ENCODE results near the gene RNF157.
"Not testable (repeated sequence)": the region's sequence is repeated elsewhere in the genome, so short reads cannot be mapped to it uniquely, and the experiment has no call there.

Gene RNF157

DNA sequence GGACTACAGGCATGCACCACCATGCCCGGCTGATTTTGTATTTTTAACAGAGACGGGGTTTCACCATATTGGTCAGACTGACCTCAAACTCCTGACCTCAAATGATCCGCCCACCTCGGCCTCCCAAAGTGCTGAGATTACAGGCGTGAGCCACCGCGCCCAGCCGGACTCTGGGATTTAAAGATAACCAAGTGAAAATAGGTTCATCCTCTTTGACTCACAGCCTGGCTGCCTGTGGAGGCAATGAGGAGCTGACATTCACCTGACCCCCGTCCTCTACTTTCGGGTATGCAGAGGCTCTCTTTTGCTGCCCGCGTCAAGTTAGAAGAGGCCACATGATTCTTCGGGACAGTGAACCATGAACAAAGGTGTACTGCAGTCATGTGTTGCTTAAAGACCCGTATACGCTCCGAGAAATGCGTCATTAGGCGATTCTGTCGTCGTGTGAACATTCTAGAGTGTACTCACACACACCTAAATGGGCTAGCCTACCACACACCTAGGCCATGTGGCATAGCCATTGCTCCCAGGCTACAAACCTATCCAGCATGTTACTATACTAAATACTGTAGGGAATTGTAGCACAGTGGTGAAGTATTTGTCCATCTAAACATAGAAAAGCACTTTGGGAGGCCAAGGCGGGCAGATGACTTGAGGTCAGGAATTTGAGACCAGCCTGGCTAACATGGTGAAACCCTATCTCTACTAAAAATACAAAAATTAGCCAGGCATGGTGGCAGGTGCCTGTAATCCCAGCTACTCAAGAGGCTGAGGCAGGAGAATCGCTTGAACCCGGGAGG is 12.9 kb upstream of the RNF157 start:
- not testable (repeated sequence) for DNase-seq (ENCODE audit: low spot score)

DNA sequence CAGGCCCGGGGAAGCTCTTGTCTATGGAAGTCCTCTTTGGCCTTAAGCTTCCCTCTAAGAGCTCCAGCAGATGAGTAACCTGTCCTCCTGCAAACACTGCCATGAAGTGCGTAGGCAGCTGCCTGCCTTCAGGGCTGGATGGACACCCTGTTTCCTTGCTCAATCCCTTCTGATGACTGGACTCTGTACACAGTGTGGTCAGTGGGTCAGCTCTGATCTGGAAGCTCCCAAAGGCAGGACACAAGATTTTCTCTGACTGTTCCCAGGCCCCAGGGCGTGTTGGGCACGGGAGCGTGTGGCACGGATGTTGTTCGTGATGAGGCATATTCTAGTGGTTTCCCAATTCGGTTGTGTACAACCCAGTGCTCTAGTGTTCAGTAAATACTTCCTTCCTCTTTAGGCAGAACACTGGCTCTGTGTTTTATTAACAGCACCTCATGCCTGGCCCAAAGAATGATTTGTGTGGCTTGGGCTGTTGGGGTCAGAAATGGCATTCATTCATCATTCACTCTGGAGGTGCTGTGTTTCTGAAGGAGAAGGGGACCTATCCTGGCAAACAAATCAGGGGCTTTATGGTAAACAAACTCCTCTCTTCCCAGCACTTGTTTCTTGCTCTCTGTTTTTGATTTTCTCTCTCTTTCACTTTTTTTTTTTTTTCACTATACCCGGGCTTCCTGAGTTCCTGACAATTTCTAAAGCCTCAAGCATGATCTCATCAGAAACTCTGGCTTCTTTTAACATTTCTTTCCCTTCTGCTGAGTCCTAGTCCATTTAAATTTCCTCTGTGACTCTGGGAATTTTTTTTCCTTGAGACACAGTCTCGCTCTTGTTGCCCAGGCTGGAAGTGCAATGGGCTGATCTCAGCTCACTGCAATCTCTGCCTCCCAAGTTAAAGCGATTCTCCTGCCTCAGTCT is 12.0 kb upstream of the RNF157 start:
- no peak for DNase-seq (ENCODE audit: low spot score)

DNA sequence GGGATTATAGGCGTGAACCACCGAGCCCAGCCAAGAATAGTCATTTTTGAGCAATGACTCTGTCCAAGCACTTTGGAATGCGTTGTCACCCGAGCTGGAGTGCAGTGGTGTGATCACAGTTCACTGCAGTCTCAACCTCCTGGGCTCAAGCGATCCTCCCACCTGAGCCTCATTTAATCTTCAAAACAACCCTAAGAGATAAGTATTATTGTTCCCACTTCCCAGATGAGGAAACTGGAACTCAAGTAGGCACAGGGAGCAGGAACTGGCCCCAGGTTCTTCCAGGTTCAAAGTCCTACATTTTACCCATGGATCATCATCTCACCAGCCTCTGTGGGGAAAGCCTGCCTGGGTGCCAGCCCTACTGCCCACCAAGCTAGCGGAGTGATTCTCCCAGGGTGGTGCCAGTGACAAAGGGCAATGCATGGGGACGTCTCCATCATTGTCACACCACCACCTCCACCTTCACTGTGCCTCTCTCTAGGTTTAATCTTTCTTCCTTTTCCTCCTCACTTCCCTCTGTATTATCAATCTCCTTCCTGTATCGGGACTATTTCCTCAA is 11.3 kb upstream of the RNF157 start:
- DNase-seq (ENCODE audit: low spot score), result no peak

DNA sequence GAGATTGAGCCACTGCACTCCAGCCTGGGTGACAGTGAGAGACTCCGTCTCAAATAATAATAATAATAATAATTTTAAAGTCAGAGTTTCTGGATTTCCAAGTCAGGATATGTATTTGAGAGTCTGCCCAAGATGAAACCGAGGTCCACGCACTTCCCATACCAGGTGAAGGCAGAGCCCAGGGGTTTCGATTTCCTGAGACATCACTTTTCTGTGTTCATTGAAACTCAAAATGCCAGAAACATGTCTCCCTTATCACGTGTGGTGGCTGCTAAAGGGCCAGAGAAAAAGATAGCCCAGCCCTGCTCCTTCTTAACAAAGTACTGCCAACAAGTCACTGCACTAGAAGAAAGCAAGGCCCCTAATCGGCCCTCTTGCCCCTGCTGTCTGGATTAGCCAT is 9.8 kb upstream of the RNF157 start:
- no peak for DNase-seq (ENCODE audit: low spot score)

DNA sequence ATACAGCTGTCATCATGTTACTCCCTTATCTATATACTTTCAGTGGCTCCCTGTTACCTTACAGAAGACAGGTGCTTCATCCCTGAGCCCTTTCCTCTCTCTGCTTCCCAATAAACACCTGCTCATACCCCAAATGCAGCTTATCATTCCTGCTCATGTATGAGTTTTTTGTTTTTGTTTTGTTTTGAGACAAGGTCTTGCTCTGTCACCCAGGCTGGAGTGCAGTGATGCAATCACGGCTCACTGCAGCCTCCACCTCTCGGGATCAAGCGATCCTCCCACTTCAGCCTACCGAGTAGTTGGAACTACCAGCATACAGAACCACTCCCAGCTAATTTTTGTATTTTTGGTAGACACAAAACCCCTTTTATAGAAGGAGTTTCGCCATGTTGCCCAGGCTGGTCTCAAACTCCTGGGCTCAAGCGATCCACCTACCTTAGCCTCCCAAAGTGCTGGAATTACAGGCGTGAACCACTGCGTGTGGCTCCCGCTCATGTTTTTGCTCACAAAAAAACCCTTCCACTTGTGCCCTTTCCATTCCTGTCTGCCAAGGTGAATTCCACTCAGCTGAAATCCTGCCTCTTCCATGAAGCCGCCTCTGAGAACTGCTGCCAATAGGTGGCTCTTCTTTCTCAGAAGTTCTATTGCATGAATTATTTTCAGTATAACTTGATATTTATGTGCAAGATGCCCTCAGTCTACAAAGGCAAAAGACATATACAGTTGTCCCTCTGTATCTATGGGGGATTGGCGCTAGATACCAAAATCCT is 7.9 kb upstream of the RNF157 start:
- DNase-seq (ENCODE audit: low spot score), result no peak

DNA sequence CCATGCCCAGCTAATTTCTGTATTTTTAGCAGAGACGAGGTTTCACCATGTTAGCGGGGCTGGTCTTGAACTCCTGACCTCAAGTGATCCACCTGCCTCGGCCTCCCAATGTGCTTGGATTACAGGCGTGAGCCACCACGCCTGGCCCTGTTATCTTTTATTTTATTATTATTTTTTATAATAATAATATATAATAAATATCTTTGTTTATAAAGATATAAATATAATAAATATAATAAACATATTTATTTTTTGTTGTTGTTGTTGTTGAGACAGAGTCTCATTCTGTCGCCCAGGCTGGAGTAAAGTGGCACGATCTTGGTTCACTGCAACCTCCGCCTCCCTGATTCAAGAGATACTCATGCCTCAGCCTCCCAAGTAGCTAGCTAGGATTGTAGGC is 7.0 kb upstream of the RNF157 start:
- no peak for DNase-seq (ENCODE audit: low spot score)

DNA sequence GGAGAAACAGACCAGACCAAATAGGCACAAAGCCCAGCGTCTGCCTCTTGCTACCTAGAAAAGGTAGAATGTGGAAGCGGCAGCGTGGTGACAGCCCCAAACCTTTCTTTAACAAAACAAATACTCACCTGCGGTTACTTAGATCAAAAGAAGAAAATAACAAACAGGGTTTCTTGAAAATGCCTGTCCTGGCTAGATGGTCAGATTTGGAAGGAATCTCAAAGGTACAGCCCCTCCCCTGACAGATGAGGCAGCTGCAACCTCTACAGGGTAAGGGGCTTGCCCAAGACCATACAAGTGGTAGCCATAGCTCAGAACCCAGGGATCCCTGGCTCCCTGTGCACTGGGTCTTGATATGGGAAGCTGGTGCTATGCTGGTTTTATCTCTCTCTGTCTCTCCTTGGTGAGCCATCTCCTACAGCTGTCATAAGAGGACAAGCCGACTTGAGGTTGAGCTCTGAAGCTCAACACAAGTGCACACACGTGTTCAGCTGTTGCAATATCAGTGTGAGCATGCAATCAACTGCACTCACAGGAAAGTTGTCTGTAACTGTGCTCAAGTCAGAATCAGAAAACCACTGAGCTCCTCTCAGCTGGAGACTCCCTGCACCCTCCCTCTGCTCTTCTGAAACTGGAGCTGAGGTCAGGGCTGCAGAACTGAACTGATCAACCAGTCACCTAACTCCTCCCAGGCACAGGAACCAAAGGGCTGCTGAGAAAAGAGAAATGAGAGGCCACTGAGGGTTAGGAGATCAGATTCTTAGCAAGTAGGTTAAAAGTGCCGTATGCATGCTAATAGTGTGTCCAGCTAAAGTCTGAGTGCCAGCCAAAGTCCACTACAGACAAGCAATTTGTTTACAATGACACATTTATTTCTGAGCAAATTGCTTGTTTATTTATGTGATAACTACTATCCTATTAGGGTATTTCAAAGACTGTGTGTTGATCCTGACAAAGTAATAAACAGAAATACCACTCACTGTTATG is 6.1 kb upstream of the RNF157 start:
- no peak for DNase-seq (ENCODE audit: low spot score)

DNA sequence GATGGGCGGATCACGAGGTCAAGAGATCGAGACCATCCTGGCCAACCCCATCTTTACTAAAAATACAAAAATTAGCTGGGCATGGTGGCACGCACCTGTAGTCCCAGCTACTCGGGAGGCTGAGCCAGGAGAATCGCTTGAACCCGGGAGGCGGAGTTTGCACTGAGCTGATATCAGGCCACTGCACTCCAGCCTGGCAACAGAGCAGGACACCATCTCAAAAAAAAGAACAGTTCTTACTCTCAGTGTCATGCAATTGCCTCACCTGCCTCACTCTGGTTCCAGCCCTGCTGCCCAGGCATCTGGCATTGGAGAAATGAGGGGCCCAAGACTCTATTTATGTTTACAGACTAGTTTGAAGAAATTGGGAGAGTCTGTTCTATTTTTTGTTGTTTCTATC is 4.4 kb upstream of the RNF157 start:
- DNase-seq (ENCODE audit: low spot score), result not testable (repeated sequence)

DNA sequence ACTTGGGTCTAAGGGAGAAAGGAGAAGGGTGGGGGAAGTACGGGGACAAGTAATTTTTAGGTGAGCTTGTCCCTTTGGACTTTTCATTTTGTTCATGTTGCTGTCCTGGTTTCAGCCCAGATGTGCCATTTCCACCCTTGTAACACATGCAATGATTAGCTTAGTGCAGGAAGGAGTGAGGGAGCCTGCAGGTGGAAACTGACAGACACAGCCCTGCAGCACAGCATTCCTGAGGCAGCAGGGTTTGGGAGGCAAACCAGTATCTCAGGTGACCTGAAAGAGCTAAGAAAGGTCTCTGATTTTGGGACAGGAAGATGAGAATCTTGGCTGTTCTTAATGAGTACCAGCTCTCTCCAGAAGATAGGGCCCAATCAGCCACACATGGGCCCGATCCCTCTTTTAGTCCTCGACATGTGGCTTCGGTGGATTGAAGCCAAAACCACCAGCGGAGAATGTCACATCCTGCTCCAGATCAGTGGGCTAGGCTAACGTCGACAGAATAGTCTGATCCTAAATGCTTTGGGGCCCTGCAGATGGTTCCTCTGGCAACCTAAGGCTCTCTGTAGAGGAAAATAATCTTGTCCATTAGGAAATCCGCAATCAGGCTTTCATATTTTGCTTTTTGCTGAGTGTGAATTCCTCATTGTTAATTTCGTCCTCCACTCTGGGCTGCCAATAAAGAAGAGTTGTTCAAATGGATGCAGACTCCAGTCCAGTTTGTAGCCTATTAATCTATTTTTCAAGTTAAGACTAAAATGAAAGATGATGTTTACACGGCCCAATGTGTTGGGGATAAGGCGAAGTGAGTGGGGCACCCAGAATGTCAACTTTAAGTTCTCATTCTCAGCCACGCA is 3.8 kb upstream of the RNF157 start:
- no peak for DNase-seq (ENCODE audit: low spot score)

DNA sequence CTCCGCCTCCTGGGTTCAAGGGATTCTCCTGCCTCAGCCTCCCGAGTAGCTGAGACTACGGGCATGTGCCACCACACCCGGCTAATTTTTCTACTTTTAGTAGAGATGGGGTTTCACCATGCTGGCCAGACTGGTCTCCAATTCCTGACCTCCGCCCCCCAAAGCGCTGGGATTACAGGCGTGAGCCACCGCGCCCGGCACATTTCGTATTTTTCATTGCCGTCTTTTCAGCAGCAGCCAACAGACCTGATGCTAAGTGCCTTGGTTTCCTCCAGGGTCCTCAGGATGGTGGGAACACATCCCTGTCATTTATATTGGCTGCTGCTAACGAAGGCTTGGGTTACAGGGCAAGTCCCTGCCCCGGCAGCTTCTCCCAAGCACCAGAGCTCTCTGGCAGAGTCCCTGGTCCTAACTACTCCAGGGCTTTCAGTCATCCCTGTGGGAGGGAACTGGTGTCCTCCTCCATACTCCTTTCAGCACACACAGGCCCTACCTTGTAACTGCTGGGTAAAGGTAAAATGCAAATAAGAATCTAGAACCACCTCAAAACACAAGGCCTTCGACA is 1.5 kb upstream of the RNF157 start:
- DNase-seq (ENCODE audit: low spot score), result no peak

DNA sequence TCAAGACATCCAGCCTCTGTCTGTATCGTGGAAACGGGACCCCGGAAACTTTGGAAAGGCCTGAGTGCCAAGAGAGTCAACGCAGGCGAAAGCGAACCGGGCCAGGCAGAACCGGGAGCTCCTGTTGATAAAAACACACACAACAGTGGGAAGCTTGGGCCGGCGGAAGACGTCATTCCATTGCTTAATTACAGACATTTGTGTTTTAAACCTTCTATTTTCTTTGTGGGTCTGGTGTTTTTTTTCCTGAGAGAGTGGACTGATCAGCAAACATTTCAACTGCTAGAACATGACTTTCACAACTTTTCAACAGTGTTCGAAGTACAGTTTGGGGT is 878 bp upstream of the RNF157 start:
- DNase-seq (ENCODE audit: low spot score), result no peak

DNA sequence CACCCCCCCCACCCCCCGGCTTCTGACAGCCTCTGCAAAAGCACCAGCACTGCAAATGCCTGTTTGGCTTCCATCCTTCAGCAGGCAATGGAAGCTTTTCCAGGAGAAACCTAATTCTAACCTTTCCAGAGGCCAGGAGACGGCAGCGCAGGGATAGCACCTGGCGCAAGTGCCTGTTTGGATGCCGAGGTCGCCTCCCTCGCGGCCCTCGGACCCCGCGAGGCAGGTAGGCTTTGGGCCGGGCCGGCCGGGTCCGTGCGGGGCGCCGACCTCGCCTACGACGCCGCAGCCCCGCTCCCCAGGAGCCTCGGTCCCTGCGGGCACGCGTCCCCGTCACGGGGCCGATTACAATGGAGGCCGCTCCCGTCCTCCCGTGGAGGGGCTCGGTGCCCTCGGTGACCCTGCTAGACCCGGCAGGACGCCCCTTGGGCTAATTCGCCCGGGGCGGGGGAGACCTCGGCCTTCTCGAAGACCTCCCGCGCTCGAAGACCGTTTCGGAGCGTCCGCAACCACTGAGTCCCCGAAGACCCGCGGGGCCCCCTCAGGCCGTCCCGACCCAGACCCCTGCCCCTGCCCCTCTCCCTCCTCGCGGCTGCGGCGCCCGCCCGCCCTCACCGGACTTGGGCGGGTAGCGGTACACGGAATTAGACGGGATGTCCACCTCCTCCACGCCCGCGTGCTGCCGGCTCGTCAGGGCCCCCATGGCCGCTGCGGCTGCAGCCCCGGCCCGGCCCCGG is 587 bp downstream of the RNF157 start:
- no peak for DNase-seq (ENCODE audit: low spot score)

DNA sequence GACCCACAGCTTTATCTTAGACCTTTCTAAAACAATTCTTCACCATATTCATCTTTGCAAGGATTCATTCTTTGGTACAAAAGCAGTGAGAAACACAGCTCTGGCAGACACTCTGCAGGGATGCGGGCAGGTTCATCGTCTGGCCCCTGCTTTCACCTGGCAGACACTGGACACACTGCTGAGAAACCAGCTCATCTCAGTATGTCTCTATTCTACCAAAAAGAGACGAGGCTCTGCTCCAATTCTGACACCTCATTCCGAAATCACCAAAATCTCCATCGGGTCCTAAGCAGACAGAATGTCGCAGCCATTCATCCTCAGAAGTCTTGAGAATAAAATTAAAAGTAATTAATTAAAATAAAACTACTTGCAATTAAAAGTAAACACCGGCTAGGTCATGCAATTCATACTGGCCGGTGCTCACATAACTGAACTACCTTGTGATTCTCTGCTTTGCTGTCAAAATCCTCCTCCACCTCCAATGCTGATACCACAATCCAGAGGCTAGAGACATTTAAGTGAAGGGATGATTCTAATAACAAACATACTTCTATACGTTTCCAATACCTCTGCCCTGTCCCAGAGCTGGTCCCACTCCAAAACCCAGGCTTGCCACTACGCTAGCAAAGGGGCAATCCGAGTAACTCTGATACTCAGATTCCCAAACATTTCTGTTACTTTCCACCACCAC is 1.3 kb downstream of the RNF157 start:
- no peak for DNase-seq (ENCODE audit: low spot score)

DNA sequence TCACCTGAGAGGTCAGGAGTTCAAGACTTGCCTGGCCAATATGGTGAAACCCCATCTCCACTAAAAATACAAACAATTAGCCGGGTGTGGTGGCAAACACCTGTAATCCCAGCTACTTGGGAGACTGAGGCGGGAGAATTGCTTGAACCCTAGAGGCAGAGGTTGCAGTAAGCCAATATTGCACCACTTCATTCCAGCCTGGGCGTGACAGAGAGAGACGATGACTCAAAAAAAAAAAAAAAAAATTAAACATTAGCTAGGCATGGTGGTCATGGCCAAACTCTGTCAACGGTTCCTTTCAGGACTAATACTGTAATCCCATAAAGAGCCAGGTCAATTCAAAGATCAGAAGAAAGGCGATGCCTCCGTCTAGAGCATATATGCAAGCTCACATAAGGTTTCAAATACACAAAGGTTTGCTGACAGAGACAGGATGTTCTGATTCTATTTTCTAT is 2.4 kb downstream of the RNF157 start:
- DNase-seq (ENCODE audit: low spot score), result no peak

DNA sequence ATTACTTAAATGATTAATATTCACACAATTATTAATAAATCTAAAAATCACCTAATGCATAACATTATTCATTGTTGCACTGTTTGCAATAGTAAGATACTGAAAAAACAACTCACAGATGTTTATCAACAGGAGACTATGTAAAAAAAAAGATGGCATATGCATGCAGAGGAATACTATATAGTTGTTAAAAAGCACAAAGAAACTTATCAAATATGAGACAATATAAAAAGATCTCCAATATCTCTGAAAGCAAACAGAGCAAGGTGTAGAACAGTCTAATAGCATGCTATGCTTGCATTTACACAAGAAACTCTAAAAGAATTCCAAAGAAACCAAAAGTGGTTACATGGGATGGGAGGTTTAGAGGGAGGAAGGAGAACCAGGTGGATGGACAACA is 3.7 kb downstream of the RNF157 start:
- no peak for DNase-seq (ENCODE audit: low spot score)

DNA sequence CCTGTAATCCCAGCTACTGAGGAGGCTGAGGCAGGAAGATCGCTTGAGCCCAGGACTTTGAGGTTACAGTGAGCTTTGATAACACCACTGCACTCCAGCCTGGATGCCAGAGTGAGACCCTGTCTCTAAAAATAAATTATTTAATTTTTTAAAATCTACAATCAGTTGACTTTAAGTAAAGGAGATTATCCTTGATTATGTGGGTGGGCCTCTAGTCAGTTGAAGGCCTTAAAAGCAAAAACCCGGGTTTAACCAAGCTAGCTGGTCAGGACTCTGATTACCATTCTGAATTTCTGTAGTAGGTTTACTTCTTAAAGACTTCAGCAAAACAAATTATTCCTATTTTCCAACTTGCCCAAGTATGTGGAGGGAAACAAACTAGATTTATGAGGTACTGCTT is 4.4 kb downstream of the RNF157 start:
- DNase-seq (ENCODE audit: low spot score), result no peak

DNA sequence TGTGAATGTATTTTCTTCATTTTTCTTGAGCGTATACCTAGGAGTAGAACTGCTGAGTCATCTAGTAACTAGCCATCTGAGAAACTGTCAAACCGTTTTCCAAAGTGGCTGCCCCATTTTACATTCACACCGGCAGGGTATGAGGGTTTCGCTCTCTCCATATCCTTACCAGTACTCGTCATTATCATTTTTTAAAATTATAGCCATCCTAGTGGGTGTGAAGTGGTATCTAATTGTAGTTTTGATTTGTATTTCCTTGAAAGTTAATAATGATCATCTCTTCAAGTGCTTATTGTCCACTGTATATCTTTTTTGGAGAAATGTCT is 6.0 kb downstream of the RNF157 start:
- DNase-seq (ENCODE audit: low spot score), result no peak

DNA sequence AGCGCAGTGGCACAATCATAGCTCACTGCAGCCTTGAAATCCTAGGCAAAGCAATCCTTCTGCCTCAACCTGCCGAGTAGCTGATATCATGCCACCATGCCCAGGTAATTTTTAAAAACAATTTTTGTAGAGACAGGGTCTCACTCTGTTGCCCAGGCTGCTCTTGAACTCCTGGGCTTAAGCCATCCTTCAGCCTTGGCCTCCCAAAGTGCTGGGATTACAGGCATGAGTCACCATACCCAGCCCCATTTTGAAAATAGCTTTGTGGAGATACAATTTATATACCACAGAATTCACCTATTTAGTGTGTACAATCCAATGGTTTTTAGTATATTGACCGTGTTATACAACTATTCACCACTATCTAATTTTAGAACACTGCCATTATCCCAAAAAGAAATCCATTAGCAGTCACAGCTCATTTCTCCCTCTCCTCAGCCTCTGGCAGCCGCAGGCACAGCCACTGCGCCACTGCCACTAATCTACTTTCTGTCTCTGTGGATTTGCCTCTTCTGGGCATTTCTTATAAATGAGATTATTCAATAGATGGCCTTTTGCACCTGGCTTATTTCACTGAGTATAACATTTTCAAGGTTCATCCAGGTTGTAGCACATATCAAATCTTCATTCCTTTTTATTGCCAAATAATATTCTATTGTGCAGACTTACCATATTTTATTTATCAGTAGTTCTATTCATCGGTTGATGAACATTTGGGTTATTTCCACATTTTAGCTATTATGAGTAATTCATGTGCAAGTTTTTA is 6.5 kb downstream of the RNF157 start:
- DNase-seq (ENCODE audit: low spot score), result no peak
